Stimulated activated CD8-positive, alpha-beta memory T cell treated with anti-CD3 and anti-CD28 coated beads, Interleukin-4, amount 100 ng/mL, for 4 hours (primary cell): Measurements from ENCODE around the gene ZBTB44.

Source experiments
- DNase-seq, 2 donors: peaks; one replicate each; pipeline ENCODE4 v3.0.0-alpha.2; 2020; ENCODE audit warnings: low read depth in 2 of 2, low spot score in 1 of 2

The ZBTB44 gene

DNA sequence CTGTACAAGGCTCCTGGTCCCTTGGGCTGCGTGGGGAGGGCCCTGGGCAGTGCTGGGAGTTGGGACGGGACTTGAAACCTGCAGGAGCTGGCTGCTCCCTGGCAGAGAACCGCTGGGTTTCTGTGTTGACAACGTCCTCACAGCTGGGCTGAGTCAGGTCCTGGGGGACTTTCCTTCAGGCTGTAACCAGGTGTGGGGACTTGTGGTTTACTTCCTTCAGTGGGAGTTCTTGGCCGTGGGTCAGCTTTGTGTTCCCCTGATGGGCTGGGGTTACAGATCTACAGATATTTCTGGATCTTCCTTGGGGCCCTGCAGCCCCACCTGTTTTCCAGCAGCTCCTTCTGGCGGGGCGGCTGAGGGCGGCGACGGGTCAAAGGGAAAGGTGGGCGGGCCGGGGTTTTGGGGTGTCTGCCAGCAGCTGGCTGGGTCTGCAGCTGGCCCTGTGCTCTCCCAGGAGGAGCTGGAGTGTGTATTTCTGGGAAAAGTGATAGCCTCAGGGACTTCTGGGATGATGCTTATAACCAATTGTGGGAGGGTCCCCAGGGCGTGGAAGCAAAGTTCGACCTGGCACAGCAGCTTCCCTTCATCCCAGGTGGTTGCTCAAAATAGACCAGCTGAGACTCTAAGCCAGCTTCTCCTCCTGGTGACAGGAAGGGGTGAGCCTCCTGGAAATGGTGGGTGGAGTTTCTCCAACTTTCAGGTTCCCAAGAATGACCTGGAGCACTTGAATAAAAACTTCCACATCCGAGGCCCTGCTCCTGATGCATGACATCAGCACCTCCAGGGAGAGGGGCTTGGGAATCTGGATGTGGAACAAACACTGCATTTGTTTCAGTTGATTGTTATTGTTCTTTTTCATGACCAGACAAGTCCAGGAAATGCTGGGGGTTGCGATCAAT is 136.0 kb downstream of the ZBTB44 start:
- DNase-seq = no peak

DNA sequence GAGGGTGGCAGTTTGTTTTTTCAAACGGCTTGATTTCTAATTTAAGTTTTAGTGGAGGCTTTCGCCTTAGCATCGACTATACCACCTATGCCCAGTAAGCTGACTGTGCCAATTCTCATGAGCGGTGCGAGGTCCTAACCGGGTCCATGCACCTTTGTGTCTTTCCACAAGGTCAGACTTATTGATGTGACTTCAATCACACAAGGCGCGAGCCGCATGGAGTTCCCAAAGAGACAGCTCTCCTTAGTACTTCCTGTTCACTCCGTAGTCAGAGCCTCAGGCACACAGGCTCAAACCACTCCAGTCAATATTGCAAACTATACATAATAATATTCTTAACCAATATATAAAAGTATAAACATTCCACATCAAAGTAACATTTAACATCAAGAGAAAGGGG is 136.9 kb downstream of the ZBTB44 start:
- DNase-seq = no peak
